ENCODE results near the gene NLRP11. TPM values are rescaled to one million over a fixed set of nuclear protein-coding genes. Genes with fewer than 3 reads are reported as not detected.
"Not testable (repeated sequence)": the region's sequence is repeated elsewhere in the genome, so short reads cannot be mapped to it uniquely, and the experiment has no call there.

The NLRP11 gene
- total RNA-seq, 1 donor from 2014 or later = not detected

DNA sequence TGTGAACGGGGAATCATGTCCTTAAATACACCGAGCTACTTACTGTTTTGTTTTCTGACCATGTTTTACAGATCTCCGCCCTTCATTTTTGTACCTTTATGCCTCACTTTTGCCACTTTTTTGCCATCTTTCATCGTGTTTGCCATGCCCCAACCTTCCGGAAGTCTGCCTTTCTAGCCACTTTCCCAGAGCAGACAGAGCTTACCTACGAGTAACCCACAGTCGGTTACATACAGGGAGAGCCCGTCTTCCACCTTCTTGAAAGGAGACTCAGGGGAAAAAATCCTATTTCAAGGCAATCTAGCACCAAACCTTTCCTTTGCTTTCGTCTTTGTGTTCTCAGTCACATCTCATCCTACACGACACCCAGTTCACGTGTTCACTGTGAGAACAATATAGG lies 36.8 kb downstream of the NLRP11 start:
- intact Hi-C loops (cut with micrococcal nuclease) = no loop called here
- no peak for DNase-seq
- ATAC-seq = no peak

DNA sequence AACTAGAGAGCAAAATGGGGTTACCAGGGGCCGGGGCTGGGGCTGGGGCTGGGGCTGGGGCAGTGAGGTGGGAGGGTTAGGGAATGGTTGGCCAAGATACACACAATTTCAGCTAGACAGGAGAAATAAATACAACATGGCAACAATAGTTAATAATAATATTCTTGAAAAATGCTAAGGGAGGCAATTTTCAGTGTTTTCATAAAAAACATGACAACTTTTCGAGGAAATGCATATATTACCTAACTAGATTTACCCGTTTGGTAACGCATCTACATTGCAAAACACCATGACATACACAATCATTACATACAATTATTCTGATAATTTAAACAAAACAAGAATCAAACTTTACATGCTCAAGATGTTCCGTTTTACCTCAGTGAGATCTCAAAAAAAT lies 50.7 kb downstream of the NLRP11 start:
- ATAC-seq = no peak
- intact Hi-C loops (cut with micrococcal nuclease) = no loop called here

DNA sequence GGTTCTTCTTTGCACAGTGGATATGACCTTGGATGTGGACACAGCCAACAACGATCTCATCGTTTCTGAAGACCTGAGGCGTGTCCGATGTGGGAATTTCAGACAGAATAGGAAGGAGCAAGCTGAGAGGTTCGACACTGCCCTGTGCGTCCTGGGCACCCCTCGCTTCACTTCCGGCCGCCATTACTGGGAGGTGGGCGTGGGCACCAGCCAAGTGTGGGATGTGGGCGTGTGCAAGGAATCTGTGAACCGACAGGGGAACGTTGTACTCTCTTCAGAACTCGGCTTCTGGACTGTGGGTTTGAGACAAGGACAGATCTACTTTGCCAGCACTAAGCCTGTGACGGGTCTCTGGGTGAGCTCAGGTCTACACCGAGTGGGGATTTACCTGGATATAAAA lies 53.5 kb downstream of the NLRP11 start:
- intact Hi-C loops (cut with micrococcal nuclease) = no loop called here
- ATAC-seq = no peak

More for the DNA sequence above, 50.7 kb downstream of the NLRP11 start:
- DNase-seq = no peak

DNA sequence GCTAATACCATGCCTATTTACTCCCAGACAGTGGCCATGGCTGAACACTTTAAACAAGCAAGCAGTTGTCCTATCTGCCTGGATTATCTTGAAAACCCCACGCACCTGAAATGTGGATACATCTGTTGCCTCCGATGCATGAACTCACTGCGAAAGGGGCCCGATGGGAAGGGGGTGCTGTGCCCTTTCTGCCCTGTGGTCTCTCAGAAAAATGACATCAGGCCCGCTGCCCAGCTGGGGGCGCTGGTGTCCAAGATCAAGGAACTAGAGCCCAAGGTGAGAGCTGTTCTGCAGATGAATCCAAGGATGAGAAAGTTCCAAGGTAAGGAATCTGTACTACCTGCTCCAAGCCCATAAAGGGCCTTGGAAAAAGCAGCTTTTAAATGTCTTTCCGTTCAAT lies 54.3 kb downstream of the NLRP11 start:
- no peak for DNase-seq
- intact Hi-C loops (cut with micrococcal nuclease) = no loop called here
- ATAC-seq = no peak

More for the DNA sequence above, 53.5 kb downstream of the NLRP11 start:
- DNase-seq = no peak

DNA sequence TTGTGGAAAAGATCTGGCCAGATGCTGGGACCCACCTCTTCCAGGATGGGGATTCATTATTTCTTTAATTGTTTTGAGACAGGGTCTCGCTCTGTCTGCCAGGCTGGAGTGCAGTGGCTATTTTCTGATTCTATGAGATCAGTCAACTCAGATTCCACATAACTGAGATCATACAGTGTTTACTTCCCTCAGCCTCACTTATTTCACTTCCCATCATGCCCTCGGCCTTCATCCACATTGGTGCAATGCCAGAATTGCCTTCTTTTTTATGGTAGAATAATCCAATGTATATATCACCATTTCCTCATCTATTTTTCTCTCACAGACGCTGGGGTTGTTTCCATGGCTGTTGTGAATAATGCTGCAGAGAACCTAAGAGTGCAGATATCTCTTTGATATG lies 62.2 kb downstream of the NLRP11 start:
- intact Hi-C loops (cut with micrococcal nuclease); ATAC-seq; DNase-seq: not testable (repeated sequence)

DNA sequence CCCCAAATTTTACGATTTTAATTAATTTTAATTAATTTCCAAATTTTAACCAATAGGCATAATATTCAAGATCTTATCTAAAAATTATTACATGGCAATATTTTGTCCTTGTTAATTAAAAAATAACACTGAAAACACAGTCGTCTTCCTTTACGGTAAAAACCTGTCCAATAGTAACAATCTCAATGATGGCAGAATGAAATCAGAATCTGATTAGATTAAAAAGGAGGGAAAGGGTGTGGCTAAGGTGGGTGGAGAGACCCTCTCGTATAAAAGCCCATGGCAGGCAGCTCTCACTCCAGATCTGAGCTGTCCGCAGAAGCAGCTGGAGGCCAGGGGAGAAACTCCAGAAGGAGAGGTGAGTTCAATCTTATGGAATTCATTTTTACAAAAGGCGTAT lies 63.0 kb downstream of the NLRP11 start, which contains the start of gene RFPL4AL1:
Gene RFPL4AL1, plus strand, starts transcription at position 301 of the 400 bp plus-strand sequence. CDS start 2,687 bp downstream, outside the sequence.
- DNase-seq; ATAC-seq; intact Hi-C loops (cut with micrococcal nuclease): not testable (repeated sequence)

DNA sequence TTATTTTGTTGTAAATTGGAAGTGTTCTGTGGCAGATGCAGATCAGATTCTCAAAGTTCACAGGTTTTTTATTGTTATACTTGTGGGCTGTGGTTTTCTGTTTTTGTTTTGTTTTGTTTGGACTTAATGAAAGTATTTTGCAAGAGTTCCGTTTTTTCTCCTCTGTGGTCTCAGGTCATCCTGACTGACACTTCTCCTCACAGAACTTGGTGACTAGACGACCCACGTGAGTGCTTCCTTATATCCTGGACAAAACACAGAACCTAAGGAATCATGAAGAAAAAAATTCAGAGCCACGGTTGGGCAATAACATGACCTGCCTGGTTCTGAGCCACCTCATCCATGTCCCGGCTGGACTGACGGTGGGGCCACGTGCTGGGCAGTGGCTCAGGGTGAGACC lies 65.3 kb downstream of the NLRP11 start:
- intact Hi-C loops (cut with micrococcal nuclease) = no loop called here
- no peak for ATAC-seq

DNA sequence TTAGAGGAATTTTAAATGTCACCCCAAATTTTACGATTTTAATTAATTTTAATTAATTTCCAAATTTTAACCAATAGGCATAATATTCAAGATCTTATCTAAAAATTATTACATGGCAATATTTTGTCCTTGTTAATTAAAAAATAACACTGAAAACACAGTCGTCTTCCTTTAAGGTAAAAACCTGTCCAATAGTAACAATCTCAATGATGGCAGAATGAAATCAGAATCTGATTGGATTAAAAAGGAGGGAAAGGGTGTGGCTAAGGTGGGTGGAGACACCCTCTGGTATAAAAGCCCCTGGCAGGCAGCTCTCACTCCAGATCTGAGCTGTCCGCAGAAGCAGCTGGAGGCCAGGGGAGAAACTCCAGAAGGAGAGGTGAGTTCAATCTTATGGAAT lies 73.0 kb downstream of the NLRP11 start, which contains the start of gene RFPL4A:
Gene RFPL4A, plus strand, starts transcription at position 301 of the 400 bp plus-strand sequence. CDS start 2,704 bp downstream, outside the sequence.
- not testable (repeated sequence) for DNase-seq, ATAC-seq

More for the DNA sequence above, 65.3 kb downstream of the NLRP11 start:
- no peak for DNase-seq

DNA sequence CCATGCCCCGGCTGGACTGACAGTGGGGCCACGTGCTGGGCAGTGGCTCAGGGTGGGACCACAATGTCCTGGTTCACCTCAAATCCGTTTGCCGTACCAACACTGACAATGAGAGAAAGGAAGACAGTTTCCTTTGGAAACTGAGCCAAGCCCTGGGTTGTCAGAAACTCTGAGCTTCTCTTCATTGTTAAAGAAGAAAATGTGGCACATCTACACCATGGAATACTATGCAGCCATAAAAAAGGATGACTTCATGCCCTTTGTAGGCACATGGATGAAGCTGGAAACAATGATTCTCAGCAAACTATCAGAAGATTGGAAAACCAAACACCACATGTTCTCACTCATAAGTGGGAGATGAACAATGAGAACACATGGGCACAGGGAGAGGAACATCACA lies 75.0 kb downstream of the NLRP11 start:
- ATAC-seq; intact Hi-C loops (cut with micrococcal nuclease); DNase-seq: not testable (repeated sequence)

More for the DNA sequence above, 73.0 kb downstream of the NLRP11 start, which contains the start of gene RFPL4A:
- intact Hi-C loops (cut with micrococcal nuclease) = not testable (repeated sequence)

DNA sequence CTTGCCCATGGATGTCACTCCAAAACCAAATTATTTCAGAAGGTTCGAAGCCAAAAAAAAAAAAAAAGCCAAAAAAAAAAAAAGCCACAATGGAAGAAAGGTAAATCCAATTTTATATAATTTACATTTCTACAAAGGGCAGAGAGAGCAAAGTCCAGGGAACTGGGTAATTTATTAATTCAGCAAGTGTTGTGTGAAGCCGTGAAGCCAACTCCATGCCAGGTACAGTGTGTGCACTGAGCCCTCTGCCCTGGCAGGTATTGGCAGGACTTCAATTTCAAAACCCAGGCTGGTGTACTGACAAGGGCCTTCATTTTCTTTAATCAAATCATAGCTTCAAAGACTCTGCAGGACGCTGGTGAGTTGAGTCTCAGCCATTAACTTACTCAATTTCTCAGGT lies 78.4 kb downstream of the NLRP11 start:
- no peak for ATAC-seq
- no peak for DNase-seq
- intact Hi-C loops (cut with micrococcal nuclease) = no loop called here

DNA sequence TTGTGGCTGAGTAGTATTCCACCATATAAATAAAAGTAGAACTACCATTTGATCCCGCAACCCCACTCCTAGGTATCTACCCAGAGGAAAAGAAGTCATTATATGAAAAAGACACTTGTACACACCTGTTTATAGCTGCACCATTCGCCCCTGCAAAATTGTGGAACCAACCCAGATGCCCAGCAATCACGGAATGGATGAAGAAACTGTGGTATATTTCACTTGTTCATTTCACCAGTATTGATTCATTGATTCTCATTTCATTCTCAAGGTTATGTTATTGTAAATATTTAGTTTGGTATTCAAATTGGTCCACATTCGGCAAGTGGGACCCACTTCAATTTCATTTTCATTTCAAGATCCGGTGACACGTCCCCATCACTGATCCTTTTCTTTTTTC lies 81.1 kb downstream of the NLRP11 start:
- DNase-seq = no peak
- no peak for ATAC-seq
- intact Hi-C loops (cut with micrococcal nuclease) = no loop called here

DNA sequence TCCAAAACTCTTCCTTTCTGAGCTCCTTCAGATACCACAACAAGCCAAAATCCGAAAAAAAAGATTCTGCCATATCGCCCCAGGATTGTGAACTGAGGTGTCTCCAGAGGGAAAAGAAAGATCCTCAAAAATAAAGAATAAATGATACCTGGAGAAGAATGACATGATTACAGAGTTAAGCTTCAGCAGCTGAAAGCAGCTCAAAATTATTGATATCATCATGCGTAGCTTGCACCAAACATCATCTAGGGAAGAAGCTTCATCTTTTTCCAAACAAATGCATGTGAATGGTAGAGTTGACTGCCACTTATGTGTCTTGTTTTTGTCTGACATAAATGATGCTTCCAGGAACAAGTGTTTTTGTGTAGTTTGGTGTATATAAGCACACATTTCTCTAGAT lies 93.5 kb downstream of the NLRP11 start, which contains the start of gene NLRP9:
Gene NLRP9, minus strand, starts transcription at position 101 of the 400 bp plus-strand sequence. Its CDS starts 28 bp downstream, at position 73.
- intact Hi-C loops (cut with micrococcal nuclease) = no loop called here
- ATAC-seq = no peak
- no peak for DNase-seq

Other genes with a start within 250 kb of the NLRP11 start
- gene FIZ1, start 232.5 kb downstream of the NLRP11 start, total RNA-seq = 16.3 TPM
- gene ZNF524, start 231.7 kb downstream of the NLRP11 start, total RNA-seq = 17.0 TPM
- gene ZNF865, start 226.4 kb downstream of the NLRP11 start, total RNA-seq = 21.8 TPM
- 13.4 TPM for gene ZNF784, start 207.4 kb downstream of the NLRP11 start, total RNA-seq
- 12.3 TPM for gene ZNF580, start 191.0 kb downstream of the NLRP11 start, total RNA-seq
- gene ZNF581, start 188.3 kb downstream of the NLRP11 start, total RNA-seq = 9.4 TPM
- 16.8 TPM for gene CCDC106, start 183.8 kb downstream of the NLRP11 start, total RNA-seq
- 79.9 TPM for gene U2AF2, start 177.0 kb downstream of the NLRP11 start, total RNA-seq
- 250 TPM for gene EPN1, start 156.8 kb downstream of the NLRP11 start, total RNA-seq
- gene NLRP9, start 93.6 kb downstream of the NLRP11 start, total RNA-seq = not detected
- gene RFPL4A, start 72.9 kb downstream of the NLRP11 start, total RNA-seq = not detected
- gene RFPL4AL1, start 62.9 kb downstream of the NLRP11 start, total RNA-seq = not detected
- gene NLRP4, start 4.5 kb upstream of the NLRP11 start, total RNA-seq = not detected
- gene NLRP13, start 100.3 kb upstream of the NLRP11 start, total RNA-seq = not detected
- not detected for gene NLRP8, start 115.8 kb upstream of the NLRP11 start, total RNA-seq
- gene NLRP5, start 154.8 kb upstream of the NLRP11 start, total RNA-seq = not detected